AG04450 (cell line): Measurements from ENCODE around the gene CLTB. TPM values are rescaled to one million over a fixed set of nuclear protein-coding genes. Genes with fewer than 3 reads are reported as not detected.

Source experiments
- CTCF ChIA-PET: fragments of 300-600, 350-600 bp; formaldehyde crosslinking; extraction: SDS; loops from one replicate; lab custom pipeline; 2022; ENCODE audit warnings: antibody characterized with exemption, inconsistent platforms; lab: Charles Lee
- POLR2A ChIA-PET: fragments of 350-600 bp; formaldehyde crosslinking; extraction: SDS; loops from one replicate; lab custom pipeline; 2021; ENCODE audit warnings: antibody characterized with exemption, inconsistent platforms; lab: Yijun Ruan, JAX
- DNase-seq: peaks from one replicate; pipeline ENCODE4 v3.0.0-alpha.2; 2011; ENCODE audit warnings: low read depth, low spot score
- H3K27ac ChIP-seq: one replicate; pipeline ENCODE4 v1.5.1; 2012; ENCODE audit warnings: low read depth, low read length, control low read depth
- H3K27me3 ChIP-seq: one replicate; pipeline ENCODE4 v1.6.0; 2012; ENCODE audit warnings: low read length; ENCODE audit not compliant: control insufficient read depth, insufficient read depth
- H3K4me3 ChIP-seq: 2 replicates; pipeline ENCODE4 v1.5.1; 2011; ENCODE audit warnings: mild to moderate bottlenecking, low read depth, low read length, control low read depth
- H3K9me3 ChIP-seq: 2 replicates; pipeline ENCODE4 v1.5.1; 2012; ENCODE audit warnings: low read length; ENCODE audit not compliant: control insufficient read depth, insufficient read depth
- CTCF ChIP-seq: IDR thresholded peaks from 2 replicates; pipeline ENCODE4 v1.5.1; 2011; ENCODE audit warnings: low read depth, low read length, control low read depth, inconsistent platforms
- polyA plus RNA-seq: library from polyadenylated mRNA; depleted of rRNA; stranded (reverse); fragments of >200 nt; gene quantifications from 2 replicates; pipeline ENCODE4 v1.2.3, GENCODE V29; 2011

The CLTB gene
- polyA plus RNA-seq, 1 experiment, result 66.2 TPM

- Histone ChIP-seq H3K9me3 (no peaks in the 10 kb centered on the region; the same call in 1 of the 2 replicates), H3K27me3 (no peaks in the 10 kb centered on the region), H3K27ac (no peak overlapping the region), H3K4me3 (peak overlapping the region; percentile 76)
- no peak for DNase-seq
- ChIA-PET POLR2A (interaction anchor here (1.5 to 2.0 kb wide), 3 partner anchors 32 to 122 kb away, joined by 3 to 15 read pairs (median 9); partner anchors contain the start of genes FAF2 and RNF44), CTCF (interaction anchor here (0.6 to 2.3 kb wide), 10 partner anchors 11 to 243 kb away, joined by 3 to 14 read pairs (median 4); partner anchors contain the start of gene FAF2)
- no peak for TF ChIP-seq CTCF
Measured at GRCh38 chr5:176415240-176415951, 943 bp downstream of the CLTB start.

- ChIA-PET CTCF (interaction anchor here (1.7 to 2.3 kb wide), 2 partner anchors 12 to 33 kb away, joined by 5 to 14 read pairs; partner anchors contain the start of gene FAF2), POLR2A (interaction anchor here (0.7 kb wide), 1 partner anchor 92 kb away, joined by 3 read pairs; no protein-coding TSS in a partner anchor)
- Histone ChIP-seq H3K9me3 (no peaks in the 10 kb centered on the region; the same call in 1 of the 2 replicates), H3K27ac (no peak overlapping the region), H3K27me3 (no peaks in the 10 kb centered on the region), H3K4me3 (no peak overlapping the region)
- DNase-seq, result no peak
- TF ChIP-seq CTCF, result no peak
Measured at GRCh38 chr5:176414704-176415103, 1.6 kb downstream of the CLTB start.

GRCh38 chr5:176413709-176414191, 2.6 kb downstream of the CLTB start:
- Histone ChIP-seq H3K27ac (no peak overlapping the region), H3K27me3 (no peaks in the 10 kb centered on the region), H3K4me3 (no peak overlapping the region), H3K9me3 (no peaks in the 10 kb centered on the region; the same call in 1 of the 2 replicates)
- TF ChIP-seq CTCF, result no peak
- ChIA-PET CTCF (interaction anchor here (0.6 to 1.1 kb wide), 3 partner anchors 23 to 684 kb away, joined by 3 to 5 read pairs (median 3); no protein-coding TSS in a partner anchor), POLR2A (no interaction called here)
- DNase-seq, result no peak

- Histone ChIP-seq H3K27ac (no peak overlapping the region), H3K9me3 (no peaks in the 10 kb centered on the region; the same call in 1 of the 2 replicates), H3K4me3 (no peak overlapping the region), H3K27me3 (no peaks in the 10 kb centered on the region)
- no peak for TF ChIP-seq CTCF
- CTCF ChIA-PET, result interaction anchor here (0.6 to 1.1 kb wide), 3 partner anchors 24 to 684 kb away, joined by 3 to 5 read pairs (median 3); no protein-coding TSS in a partner anchor
- no peak for DNase-seq
- POLR2A ChIA-PET, result interaction anchor here (1.1 kb wide), 1 partner anchor 24 kb away, joined by 3 read pairs; no protein-coding TSS in a partner anchor
Measured at GRCh38 chr5:176413255-176413565, 3.1 kb downstream of the CLTB start.
